ENCODE measurements around the gene CHCHD6.

The CHCHD6 gene

GRCh38 chr3:126835472-126836219, 131.6 kb downstream of the CHCHD6 start:
- no peak for DNase-seq (ENCODE audit: low spot score)
- no peak for TF ChIP-seq CTCF (IDR thresholded peaks at IDR 0.05; ENCODE audit: extremely low read depth, insufficient read depth, missing control alignments)
- in situ Hi-C loops (cut with MboI; ENCODE audit: low pct_unique_long_range_greater_than_20kb, low sequenced_read_pairs, unreplicated experiment) = no loop called here

- TF ChIP-seq CTCF (IDR thresholded peaks at IDR 0.05; ENCODE audit: extremely low read depth, insufficient read depth, missing control alignments) = no peak
- no peak for DNase-seq (ENCODE audit: low spot score)
- in situ Hi-C loops (cut with MboI; ENCODE audit: low pct_unique_long_range_greater_than_20kb, low sequenced_read_pairs, unreplicated experiment) = no loop called here
These were observed 132.3 kb downstream of the CHCHD6 start for GRCh38 chr3:126836220-126836860.

- TF ChIP-seq CTCF (IDR thresholded peaks at IDR 0.05; ENCODE audit: extremely low read depth, insufficient read depth, missing control alignments) = no peak
- in situ Hi-C loops (cut with MboI; ENCODE audit: low pct_unique_long_range_greater_than_20kb, low sequenced_read_pairs, unreplicated experiment) = no loop called here
- DNase-seq (ENCODE audit: low spot score) = no peak
These were observed 133.7 kb downstream of the CHCHD6 start for GRCh38 chr3:126837773-126838172.

- in situ Hi-C loops (cut with MboI; ENCODE audit: low pct_unique_long_range_greater_than_20kb, low sequenced_read_pairs, unreplicated experiment) = no loop called here
- no peak for TF ChIP-seq CTCF (IDR thresholded peaks at IDR 0.05; ENCODE audit: extremely low read depth, insufficient read depth, missing control alignments)
- DNase-seq (ENCODE audit: low spot score) = no peak
These were observed 142.1 kb downstream of the CHCHD6 start for GRCh38 chr3:126845920-126846715.

- DNase-seq (ENCODE audit: low spot score) = no peak
These were observed 143.0 kb downstream of the CHCHD6 start for GRCh38 chr3:126847061-126847460.

More at GRCh38 chr3:126847061-126847460, 143.0 kb downstream of the CHCHD6 start:
- in situ Hi-C loops (cut with MboI; ENCODE audit: low pct_unique_long_range_greater_than_20kb, low sequenced_read_pairs, unreplicated experiment) = no loop called here
- TF ChIP-seq CTCF (IDR thresholded peaks at IDR 0.05; ENCODE audit: extremely low read depth, insufficient read depth, missing control alignments) = no peak
